Left ventricle myocardium superior (tissue), 1 donor: ENCODE results near the gene ROBO1. TPM values are rescaled to one million over a fixed set of nuclear protein-coding genes. Genes with fewer than 3 reads are reported as not detected.

ENCODE experiments used
- ATAC-seq: fragments of 200-7000 bp; cut with Tn5 transposase; one replicate; pipeline ENCODE4 v1.9.1; 2020; ENCODE audit warnings: mild to moderate bottlenecking, moderate library complexity
- DNase-seq: peaks from one replicate; pipeline ENCODE4 v3.0.0-alpha.2; 2020
- intact Hi-C: fragments of 100-400 bp; cut with micrococcal nuclease; formaldehyde crosslinking; loops from one replicate; pipeline ENCODE4 v1.11.0; 2022
- total RNA-seq: library from RNA; stranded (reverse); fragmentation: NEBNext Ultra II Directional; extraction: Animal tissue kit (Norgen Biotek cat#: 25700); gene quantifications from one replicate; pipeline ENCODE4 v1.2.1, GENCODE V29; 2021
- donor health status: DM: no; HTN: yes; CAD: no; lungs with severe emphysema.

The ROBO1 gene
- total RNA-seq, 1 donor from 2014 or later: 6.0 TPM

GRCh38 chr3:78632925-78633553 lies 1134.8 kb downstream of the ROBO1 start:
- DNase-seq: no peak
- no peak for ATAC-seq
- intact Hi-C loops: no loop called here

GRCh38 chr3:78629544-78629943 lies 1138.3 kb downstream of the ROBO1 start:
- ATAC-seq (no peak), DNase-seq (no peak)
- intact Hi-C loops: no loop called here

GRCh38 chr3:78621061-78621716 lies 1146.6 kb downstream of the ROBO1 start:
- intact Hi-C loops: no loop called here
- ATAC-seq: no peak
- no peak for DNase-seq

- no peak for DNase-seq
- intact Hi-C loops: no loop called here
- ATAC-seq: no peak
These were observed 1153.3 kb downstream of the ROBO1 start for GRCh38 chr3:78614486-78614885.

GRCh38 chr3:78613421-78613879 lies 1154.3 kb downstream of the ROBO1 start:
- intact Hi-C loops: no loop called here
- ATAC-seq (no peak), DNase-seq (no peak)

- no peak for DNase-seq
- intact Hi-C loops: no loop called here
- ATAC-seq: no peak
These were observed 1156.5 kb downstream of the ROBO1 start for GRCh38 chr3:78611278-78611677.

- intact Hi-C loops: no loop called here
- DNase-seq (no peak), ATAC-seq (no peak)
These were observed 1157.2 kb downstream of the ROBO1 start for GRCh38 chr3:78610462-78611125.

- DNase-seq (no peak), ATAC-seq (no peak)
- intact Hi-C loops: no loop called here
These were observed 1161.0 kb downstream of the ROBO1 start for GRCh38 chr3:78606756-78607155.

GRCh38 chr3:78605178-78605577 lies 1162.6 kb downstream of the ROBO1 start:
- ATAC-seq (no peak), DNase-seq (no peak)
- intact Hi-C loops: no loop called here

- DNase-seq: no peak
These were observed 1163.5 kb downstream of the ROBO1 start for GRCh38 chr3:78604341-78604740.

GRCh38 chr3:78601249-78601648 lies 1166.5 kb downstream of the ROBO1 start:
- no peak for DNase-seq
- intact Hi-C loops: no loop called here
- no peak for ATAC-seq

More at GRCh38 chr3:78604341-78604740, 1163.5 kb downstream of the ROBO1 start:
- intact Hi-C loops: no loop called here
- ATAC-seq: no peak

- DNase-seq (no peak), ATAC-seq (no peak)
- intact Hi-C loops: no loop called here
These were observed 1178.0 kb downstream of the ROBO1 start for GRCh38 chr3:78589778-78590177.

- intact Hi-C loops: no loop called here
- no peak for ATAC-seq
- DNase-seq: no peak
These were observed 1178.7 kb downstream of the ROBO1 start for GRCh38 chr3:78588906-78589621.

- no peak for DNase-seq
- ATAC-seq: no peak
- intact Hi-C loops: no loop called here
These were observed 1187.1 kb downstream of the ROBO1 start for GRCh38 chr3:78580681-78581080.

GRCh38 chr3:78571486-78571885 lies 1196.3 kb downstream of the ROBO1 start:
- ATAC-seq (no peak), DNase-seq (no peak)
- intact Hi-C loops: no loop called here

GRCh38 chr3:78570496-78570895 lies 1197.3 kb downstream of the ROBO1 start:
- ATAC-seq: no peak
- no peak for DNase-seq
- intact Hi-C loops: no loop called here

GRCh38 chr3:78569804-78570203 lies 1198.0 kb downstream of the ROBO1 start:
- DNase-seq: no peak
- intact Hi-C loops: no loop called here
- ATAC-seq: no peak

GRCh38 chr3:78565712-78566111 lies 1202.1 kb downstream of the ROBO1 start:
- no peak for DNase-seq
- ATAC-seq: no peak
- intact Hi-C loops: no loop called here

GRCh38 chr3:78562328-78562727 lies 1205.5 kb downstream of the ROBO1 start:
- DNase-seq: no peak
- intact Hi-C loops: no loop called here
- ATAC-seq: no peak
